ENCODE results near the gene LPP.

LPP gene

GRCh38 chr3:188262913-188263683 is 109.1 kb downstream of the LPP start:
- peak; percentile 84 for DNase-seq (ENCODE audit: low spot score)
- peak overlapping the region; percentile 50; the same call in 1 of the 2 replicates for H3K27ac ChIP-seq
- ChIA-PET POLR2A (ENCODE audit: low non-redundant PET) (no interaction called here), CTCF (interaction anchor here (0.6 kb wide), 1 partner anchor 11 kb away, joined by 3 read pairs; no protein-coding TSS in a partner anchor)
- no peak for TF ChIP-seq CTCF (conservative IDR thresholded peaks at IDR 0.05; ENCODE audit: low read depth)

- no peak for TF ChIP-seq CTCF (conservative IDR thresholded peaks at IDR 0.05; ENCODE audit: low read depth)
- ChIA-PET CTCF (interaction anchor here (0.6 to 1.1 kb wide), 3 partner anchors 16 to 523 kb away, joined by 3 to 5 read pairs (median 3); no protein-coding TSS in a partner anchor), POLR2A (ENCODE audit: low non-redundant PET) (no interaction called here)
- DNase-seq (ENCODE audit: low spot score): no peak
- H3K27ac ChIP-seq: no peak overlapping the region
These were observed 110.6 kb downstream of the LPP start for GRCh38 chr3:188264226-188265207.

- peak overlapping the region; percentile 59; the same call in 1 of the 2 replicates for H3K27ac ChIP-seq
- ChIA-PET CTCF (no interaction called here), POLR2A (ENCODE audit: low non-redundant PET) (no interaction called here)
- no peak for TF ChIP-seq CTCF (conservative IDR thresholded peaks at IDR 0.05; ENCODE audit: low read depth)
- no peak for DNase-seq (ENCODE audit: low spot score)
These were observed 112.8 kb downstream of the LPP start for GRCh38 chr3:188266562-188267274.

- POLR2A ChIA-PET (ENCODE audit: low non-redundant PET): no interaction called here
- TF ChIP-seq CTCF (conservative IDR thresholded peaks at IDR 0.05; ENCODE audit: low read depth): no peak
- H3K27ac ChIP-seq: no peak overlapping the region
- no peak for DNase-seq (ENCODE audit: low spot score)
- CTCF ChIA-PET: interaction anchor here (0.6 kb wide), 1 partner anchor 27 kb away, joined by 3 read pairs; no protein-coding TSS in a partner anchor
These were observed 113.9 kb downstream of the LPP start for GRCh38 chr3:188267790-188268335.

GRCh38 chr3:188268336-188268735 is 114.4 kb downstream of the LPP start:
- H3K27ac ChIP-seq: no peak overlapping the region
- ChIA-PET POLR2A (ENCODE audit: low non-redundant PET) (no interaction called here), CTCF (interaction anchor here (0.5 to 0.6 kb wide), 2 partner anchors 28 to 527 kb away, joined by 3 read pairs; no protein-coding TSS in a partner anchor)

More at GRCh38 chr3:188268336-188268735, 114.4 kb downstream of the LPP start:
- DNase-seq (ENCODE audit: low spot score): no peak
- TF ChIP-seq CTCF (conservative IDR thresholded peaks at IDR 0.05; ENCODE audit: low read depth): no peak
